Islet precursor cell (in vitro differentiated cells): ENCODE data around the gene RBM20.
"Not testable (repeated sequence)": the region's sequence is repeated elsewhere in the genome, so short reads cannot be mapped to it uniquely, and the experiment has no call there.

ENCODE experiments used
- DNase-seq: peaks from one replicate; pipeline ENCODE4 v3.0.0-alpha.2; 2018

RBM20 gene

GRCh38 chr10:110679486-110680272, 35.5 kb downstream of the RBM20 start:
- no peak for DNase-seq

DNA sequence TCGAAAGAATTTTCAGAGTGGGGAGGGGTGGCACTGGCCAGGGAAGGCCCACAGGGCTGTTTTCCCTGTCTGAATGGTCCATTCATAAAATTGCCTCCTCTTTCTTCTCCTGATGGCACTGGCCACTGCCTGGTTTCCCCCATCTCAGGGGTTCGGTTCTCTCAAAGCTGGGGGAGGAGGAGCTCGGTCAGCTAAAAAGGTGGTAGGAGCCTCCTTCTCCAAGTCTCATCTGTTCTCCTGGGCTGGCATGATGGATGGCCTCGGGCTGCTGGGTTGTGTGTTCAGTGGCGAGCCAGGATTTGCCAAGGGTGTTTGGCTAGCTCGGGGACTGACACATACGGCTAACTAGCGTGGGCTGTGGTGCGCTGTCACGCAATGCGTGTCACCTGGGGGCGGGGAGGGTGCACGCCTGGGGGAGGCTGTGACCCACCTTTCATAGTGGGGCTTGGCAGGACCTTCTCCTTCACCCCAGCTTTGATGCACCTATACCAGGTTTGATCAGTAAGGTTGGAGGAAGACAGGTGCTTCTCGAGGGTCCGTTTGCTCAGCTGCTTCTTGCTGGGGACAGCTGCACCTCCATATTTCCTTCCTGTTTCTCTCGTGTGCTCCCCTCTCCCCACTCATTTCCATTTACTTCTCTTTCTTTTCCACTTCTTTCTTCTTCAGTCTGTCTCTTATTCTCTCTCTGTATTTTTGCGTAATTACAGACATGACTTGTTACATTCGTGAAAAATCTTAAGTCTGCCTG, 36.3 kb downstream of the RBM20 start:
- DNase-seq, result no peak

GRCh38 chr10:110681023-110681681, 37.0 kb downstream of the RBM20 start:
- peak; percentile 88 for DNase-seq

DNA sequence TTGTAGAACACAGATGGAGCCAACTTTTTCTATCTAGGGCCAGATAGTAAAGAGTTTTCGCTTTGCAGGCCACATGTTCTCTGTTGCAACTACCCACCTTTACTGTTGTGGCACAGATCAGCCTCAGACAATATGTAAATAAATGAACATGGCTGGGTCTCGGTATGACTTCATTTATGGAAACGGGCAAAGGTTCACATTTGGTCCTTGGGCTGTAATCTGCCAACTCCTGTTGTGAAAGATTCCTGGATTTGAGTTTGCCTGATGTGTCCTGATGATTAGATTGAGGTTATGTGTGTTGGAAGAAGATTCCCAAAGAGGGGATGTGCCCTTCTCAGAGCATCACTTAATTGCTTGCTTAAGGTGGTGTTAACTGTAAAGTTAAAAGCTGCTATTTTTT, 38.2 kb downstream of the RBM20 start:
- no peak for DNase-seq

DNA sequence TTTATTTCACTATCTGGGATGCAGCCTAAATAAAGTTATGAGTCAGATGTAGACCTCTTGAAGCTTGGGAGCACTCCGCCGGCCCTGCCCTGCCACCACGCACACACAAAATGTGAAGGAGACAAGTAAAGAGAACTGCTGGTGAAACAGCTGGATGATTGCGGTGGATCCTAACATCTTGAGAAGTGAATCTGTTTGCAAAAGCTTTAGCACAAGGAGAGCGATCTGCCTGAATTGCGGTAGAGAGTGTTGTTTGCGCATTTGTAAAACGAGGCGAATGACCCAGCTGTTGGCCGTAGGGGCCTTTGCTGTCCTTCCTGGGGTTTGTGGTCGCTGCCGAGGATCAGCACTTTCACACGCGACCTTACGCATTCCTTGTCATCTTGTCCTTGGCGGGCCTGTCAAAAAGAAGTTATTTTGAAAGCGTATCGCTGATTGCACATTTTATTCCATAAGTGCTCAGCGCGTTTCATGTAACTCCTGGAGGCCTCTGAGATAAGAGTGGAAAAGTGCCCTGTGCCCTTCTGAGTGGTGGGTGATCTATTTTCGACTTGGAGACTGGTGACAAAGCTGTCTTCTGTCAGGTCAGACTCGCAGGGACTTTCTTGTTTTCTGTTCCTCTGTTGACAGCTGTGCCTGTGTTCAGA, 40.8 kb downstream of the RBM20 start:
- no peak for DNase-seq

- DNase-seq, result no peak
Measured at GRCh38 chr10:110686047-110686446, 41.9 kb downstream of the RBM20 start.

DNA sequence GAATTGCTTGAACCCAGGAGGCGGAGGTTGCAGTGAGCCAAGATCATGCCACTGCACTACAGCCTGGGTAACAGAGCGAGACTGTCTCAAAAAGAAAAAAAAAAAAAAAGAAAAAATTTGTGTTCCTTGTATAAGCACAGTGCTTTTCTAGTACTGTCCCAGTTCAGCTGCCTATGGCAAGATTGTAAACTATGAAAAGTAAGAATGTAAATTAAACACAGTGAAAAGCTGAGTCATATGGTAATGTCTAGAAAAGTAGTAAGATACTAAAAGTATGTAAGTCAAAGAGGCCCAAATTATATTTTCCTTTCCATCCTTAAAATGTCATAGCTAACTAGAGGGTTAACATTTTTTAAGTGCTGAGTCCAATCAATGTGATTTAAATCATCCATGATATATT, 42.8 kb downstream of the RBM20 start:
- no peak for DNase-seq

DNA sequence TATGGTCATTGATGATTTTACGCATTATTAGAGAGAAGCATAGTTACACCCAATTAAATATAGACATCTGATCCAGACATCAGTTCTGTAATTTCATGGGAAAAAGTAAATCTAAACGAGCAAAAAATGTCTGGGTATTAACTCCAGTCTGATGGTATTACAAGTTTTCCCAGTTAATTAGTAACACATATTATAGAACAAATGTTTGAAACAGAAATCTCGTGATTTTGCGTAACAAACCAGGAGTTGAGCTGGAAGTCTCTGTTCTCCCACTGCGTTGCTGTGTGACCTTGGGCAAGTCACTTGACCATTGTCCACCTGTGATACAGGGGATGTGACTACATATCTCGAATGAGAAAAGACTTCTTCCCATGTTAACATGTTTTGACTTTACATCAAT, 43.3 kb downstream of the RBM20 start:
- no peak for DNase-seq

DNA sequence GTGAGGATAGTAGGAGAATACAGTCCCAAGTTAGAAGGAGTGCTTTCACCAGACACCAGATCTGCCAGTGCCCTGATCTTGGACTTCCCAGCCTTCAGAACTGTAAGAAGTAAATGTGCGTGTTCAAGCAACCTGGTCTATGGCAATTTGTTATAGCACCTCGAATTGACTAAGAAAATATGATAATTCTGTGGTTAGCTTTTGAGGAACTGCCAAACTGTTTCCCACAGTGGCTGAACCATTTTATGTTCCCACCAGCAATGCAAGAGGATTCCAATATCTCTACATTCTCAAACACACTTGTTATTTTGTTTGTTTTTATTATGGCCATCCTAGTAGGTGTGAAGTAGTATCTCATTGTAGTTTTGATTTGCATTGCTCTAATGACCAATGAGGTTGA, 47.0 kb downstream of the RBM20 start:
- no peak for DNase-seq

GRCh38 chr10:110694263-110694662, 50.1 kb downstream of the RBM20 start:
- no peak for DNase-seq

DNA sequence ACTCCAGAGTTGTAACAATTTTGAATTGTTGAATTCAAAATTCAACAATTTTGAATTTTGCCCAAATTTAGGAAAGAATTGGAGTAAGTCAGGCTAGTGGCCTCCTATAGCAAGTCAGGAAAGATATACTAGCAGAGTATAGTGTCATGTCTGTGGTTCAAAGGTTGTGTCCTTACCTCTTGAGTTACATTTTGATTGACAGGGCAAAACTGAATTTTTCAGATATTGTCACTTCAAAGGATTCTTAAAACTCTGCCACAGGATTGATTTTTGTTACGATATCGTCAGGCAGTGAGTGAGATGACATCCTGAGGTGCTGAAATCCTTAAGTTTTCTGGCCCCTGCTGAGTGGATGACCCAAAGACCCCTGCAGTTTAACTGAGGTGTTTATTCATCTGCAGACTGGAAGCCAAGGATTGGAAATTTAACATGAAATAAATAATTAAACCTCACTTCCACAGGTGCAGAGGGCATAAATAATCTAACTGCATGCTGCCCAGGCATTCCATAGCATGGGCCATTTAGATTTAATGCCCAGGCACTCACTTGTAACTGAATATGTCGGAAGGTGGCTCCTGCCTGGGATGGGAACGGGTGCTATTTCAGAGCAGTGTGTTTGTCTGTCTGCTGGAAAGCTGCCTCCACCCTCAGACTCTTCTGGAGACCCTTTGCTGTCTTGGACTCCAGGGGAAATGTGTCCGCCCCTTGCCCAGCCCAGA, 50.8 kb downstream of the RBM20 start:
- no peak for DNase-seq

- DNase-seq, result no peak
Measured at GRCh38 chr10:110695539-110695886, 51.4 kb downstream of the RBM20 start.

GRCh38 chr10:110696436-110696835, 52.3 kb downstream of the RBM20 start:
- DNase-seq, result no peak

DNA sequence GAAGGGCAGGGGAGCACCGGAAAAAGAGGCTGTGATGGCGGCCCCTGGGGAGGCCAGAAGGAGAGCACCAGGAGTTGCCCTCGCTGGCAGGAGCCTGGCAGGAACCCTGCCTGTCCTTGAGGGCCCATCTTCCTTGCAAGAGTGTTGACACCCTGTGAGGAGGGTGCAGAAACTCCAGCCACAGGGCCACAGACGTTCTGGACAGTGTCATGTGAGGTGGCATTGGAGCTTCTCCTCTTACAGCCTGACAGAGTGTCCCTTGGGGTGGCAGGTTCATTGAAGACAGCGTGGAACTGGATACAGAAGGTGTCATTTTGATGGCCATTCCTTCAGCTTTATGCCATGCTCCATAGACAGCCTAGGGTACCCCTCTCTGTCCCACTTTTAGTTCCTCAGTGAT, 54.2 kb downstream of the RBM20 start:
- DNase-seq, result no peak

DNA sequence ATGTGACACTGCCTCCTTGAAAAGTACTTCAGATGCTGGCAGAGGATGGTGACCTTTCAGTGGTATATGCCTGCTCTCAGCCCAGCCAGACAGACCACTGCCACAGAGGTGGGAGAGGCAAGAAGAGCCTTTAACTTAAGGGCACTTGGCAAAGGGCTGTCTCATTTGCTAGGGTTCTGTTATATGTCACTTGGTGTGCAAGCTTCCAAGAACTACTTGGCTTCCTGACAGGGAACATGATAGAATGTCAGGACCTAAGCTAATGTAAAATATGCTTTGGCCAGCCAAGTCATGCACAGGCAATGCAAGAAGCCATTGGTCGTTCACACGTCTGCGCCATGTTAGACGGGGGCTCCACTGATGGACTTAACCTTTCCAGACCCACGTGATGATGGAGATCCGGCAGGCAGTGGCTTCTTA, 54.7 kb downstream of the RBM20 start:
- no peak for DNase-seq

DNA sequence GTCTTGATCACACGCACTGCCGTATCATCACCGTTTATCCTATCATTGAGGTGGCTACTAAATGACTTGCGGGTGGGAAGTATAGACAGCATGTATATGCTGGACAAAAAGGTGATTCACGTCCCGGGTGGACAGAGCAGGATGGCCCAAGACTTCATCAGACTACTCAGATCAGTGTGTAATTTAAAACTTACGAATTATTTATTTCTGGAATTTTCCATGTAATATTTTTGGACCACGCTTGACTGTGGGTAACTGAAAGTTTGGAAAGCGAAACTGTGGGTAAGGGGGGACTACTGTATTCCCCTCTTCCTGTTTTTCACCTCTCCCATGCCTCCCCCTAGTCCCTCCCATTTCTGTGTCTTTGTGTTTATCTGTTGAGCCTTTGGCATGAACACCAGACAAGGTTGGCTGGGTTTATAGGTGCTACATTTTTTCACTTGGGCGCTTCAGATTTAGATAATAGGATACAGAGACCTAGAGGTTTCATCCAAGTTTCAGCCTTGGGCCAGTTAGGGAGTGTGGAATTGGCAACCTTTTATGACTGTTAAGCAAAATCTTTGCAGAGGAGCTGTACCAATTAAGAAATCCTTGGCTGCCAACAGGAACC, 55.8 kb downstream of the RBM20 start:
- no peak for DNase-seq

- no peak for DNase-seq
Measured at GRCh38 chr10:110700947-110701616, 56.9 kb downstream of the RBM20 start.

- DNase-seq, result peak; percentile 88
Measured at GRCh38 chr10:110701617-110701971, 57.5 kb downstream of the RBM20 start.

DNA sequence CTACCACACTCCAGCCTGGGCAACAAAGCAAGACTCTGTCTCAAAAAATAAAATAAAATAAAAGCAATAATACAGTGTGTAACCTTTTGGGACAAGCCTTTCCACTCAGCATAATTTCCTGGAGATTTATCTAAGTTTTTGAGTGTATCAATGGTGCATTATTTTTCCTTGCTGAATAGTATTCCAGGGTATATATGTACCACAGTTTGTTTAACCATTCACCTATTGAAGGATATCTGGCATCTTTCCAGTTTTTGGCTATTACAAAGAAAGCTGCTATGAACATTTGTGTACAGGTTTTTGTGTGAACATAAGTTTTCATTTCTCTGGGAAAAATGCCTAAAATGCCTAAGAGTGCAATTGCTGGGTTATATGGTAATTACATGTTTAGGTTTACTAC, 59.9 kb downstream of the RBM20 start:
- DNase-seq, result no peak

DNA sequence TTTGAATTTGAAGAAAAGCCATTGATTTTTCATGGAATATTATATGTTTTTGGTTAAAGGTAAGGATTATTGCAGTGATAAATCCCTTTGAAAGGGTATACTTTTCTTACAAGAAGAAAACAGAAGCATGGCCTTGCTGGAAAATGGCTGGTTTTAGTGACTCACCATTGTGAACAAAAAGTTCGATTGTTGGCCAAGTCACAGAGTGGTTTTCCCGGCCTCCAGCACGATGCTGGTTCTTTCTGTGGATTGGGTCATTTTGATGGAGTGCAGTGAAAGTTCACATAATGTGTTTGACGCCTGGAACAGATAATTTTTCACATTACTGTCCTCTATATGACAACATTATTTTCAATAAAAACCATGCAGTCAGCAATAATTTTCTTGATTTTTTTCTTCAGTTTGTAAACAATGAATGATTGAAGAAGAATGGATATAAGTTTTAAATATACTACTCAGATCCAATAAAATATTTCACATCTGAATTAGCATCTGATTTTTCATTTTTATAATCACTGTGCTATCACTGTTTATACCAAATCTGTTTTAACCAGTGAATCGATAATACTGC, 60.9 kb downstream of the RBM20 start:
- DNase-seq, result no peak

DNA sequence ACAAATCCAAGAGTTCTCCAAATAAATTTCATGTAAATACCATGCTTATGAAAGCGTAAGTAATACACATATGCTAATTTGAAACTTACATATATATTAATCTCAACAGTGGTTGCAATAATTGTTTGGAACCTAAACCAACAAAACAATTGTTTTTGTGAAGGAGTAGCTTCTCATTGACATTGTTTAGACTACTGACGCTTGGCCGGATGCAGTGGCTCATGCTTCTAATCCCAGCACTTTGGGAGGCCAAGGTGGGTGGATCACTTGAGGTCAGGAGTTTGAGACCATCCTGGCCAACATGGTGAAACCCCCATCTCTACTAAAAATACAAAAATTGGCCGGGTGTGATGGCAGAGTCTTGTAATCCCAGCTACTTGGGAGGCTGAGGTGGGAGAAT, 61.5 kb downstream of the RBM20 start:
- not testable (repeated sequence) for DNase-seq

DNA sequence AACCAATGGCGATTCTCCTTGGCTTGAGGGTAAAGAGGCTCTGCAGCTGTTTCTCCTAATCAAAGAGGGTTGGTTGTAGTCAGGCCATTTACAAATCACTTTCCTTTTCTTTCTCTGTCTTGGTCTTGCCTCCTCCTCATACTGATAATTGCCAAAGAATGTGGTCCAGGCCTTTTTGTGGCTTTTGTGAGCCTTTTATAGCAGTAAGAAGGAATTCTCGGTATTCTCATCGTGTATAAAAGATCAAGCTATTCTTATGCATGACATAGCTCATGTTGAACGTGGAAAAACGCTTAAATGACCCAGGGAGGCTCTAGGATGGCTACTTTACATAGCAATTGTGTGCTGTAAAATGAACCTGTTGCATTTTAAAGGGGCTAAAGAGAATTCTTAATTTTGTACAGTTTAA, 62.6 kb downstream of the RBM20 start:
- DNase-seq, result peak; percentile 87
